Measurements from ENCODE around the gene RASA4B. TPM values are rescaled to one million over a fixed set of nuclear protein-coding genes. Genes with fewer than 3 reads are reported as not detected.
"Not testable (repeated sequence)": the region's sequence is repeated elsewhere in the genome, so short reads cannot be mapped to it uniquely, and the experiment has no call there.

The RASA4B gene
- total RNA-seq, 2 donors from 2014 or later = 4.3 to 7.5 TPM

GRCh38 chr7:102524803-102525202 is 7.2 kb upstream of the RASA4B start:
- not testable (repeated sequence) for H3K4me1 ChIP-seq; H3K9me3 ChIP-seq; H3K27ac ChIP-seq; H3K4me3 ChIP-seq; DNase-seq (ENCODE audit: low spot score); H3K36me3 ChIP-seq; H3K27me3 ChIP-seq

- not testable (repeated sequence) for DNase-seq (ENCODE audit: low spot score)
Observed at GRCh38 chr7:102520797-102521196, 3.2 kb upstream of the RASA4B start.

GRCh38 chr7:102516951-102517350 is 626 bp downstream of the RASA4B start:
- not testable (repeated sequence) for DNase-seq (ENCODE audit: low spot score); H3K36me3 ChIP-seq; H3K4me1 ChIP-seq; H3K27me3 ChIP-seq; H3K27ac ChIP-seq; H3K9me3 ChIP-seq; H3K4me3 ChIP-seq

More at GRCh38 chr7:102520797-102521196, 3.2 kb upstream of the RASA4B start:
- not testable (repeated sequence) for H3K4me1 ChIP-seq, H3K36me3 ChIP-seq, H3K27ac ChIP-seq, H3K27me3 ChIP-seq, H3K9me3 ChIP-seq, H3K4me3 ChIP-seq

- DNase-seq (ENCODE audit: low spot score); H3K27me3 ChIP-seq; H3K4me3 ChIP-seq; H3K36me3 ChIP-seq; H3K4me1 ChIP-seq; H3K27ac ChIP-seq; H3K9me3 ChIP-seq: not testable (repeated sequence)
Observed at GRCh38 chr7:102515889-102516288, 1.7 kb downstream of the RASA4B start.

GRCh38 chr7:102514881-102515721 is 2.5 kb downstream of the RASA4B start:
- H3K27ac ChIP-seq; H3K9me3 ChIP-seq; H3K27me3 ChIP-seq; DNase-seq (ENCODE audit: low spot score); H3K4me3 ChIP-seq; H3K4me1 ChIP-seq; H3K36me3 ChIP-seq: not testable (repeated sequence)

- peak overlapping the region in 1 of 2 donors; percentile 27 for H3K4me3 ChIP-seq
- H3K27me3 ChIP-seq, H3K4me1 ChIP-seq, H3K36me3 ChIP-seq, H3K9me3 ChIP-seq: not testable (repeated sequence)
- DNase-seq (ENCODE audit: low spot score) = peak; percentile 58
- peak overlapping the region; percentile 49 to 64 for H3K27ac ChIP-seq
Observed at GRCh38 chr7:102512642-102513221, 4.8 kb downstream of the RASA4B start.

- not testable (repeated sequence) for H3K36me3 ChIP-seq; H3K27ac ChIP-seq; H3K27me3 ChIP-seq; H3K9me3 ChIP-seq; H3K4me3 ChIP-seq; H3K4me1 ChIP-seq; DNase-seq (ENCODE audit: low spot score)
Observed at GRCh38 chr7:102511860-102512522, 5.6 kb downstream of the RASA4B start.

- H3K9me3 ChIP-seq, H3K4me1 ChIP-seq, H3K27ac ChIP-seq, H3K27me3 ChIP-seq, H3K36me3 ChIP-seq, H3K4me3 ChIP-seq: not testable (repeated sequence)
- peak; percentile 50 for DNase-seq (ENCODE audit: low spot score)
Observed at GRCh38 chr7:102510575-102510974, 7.0 kb downstream of the RASA4B start.

GRCh38 chr7:102507410-102508088 is 10.0 kb downstream of the RASA4B start:
- H3K27ac ChIP-seq, H3K36me3 ChIP-seq, H3K4me1 ChIP-seq, H3K27me3 ChIP-seq, H3K4me3 ChIP-seq, H3K9me3 ChIP-seq: not testable (repeated sequence)
- DNase-seq (ENCODE audit: low spot score) = peak; percentile 43

- H3K36me3 ChIP-seq, H3K4me1 ChIP-seq, H3K27ac ChIP-seq, H3K9me3 ChIP-seq, H3K27me3 ChIP-seq, H3K4me3 ChIP-seq: not testable (repeated sequence)
- DNase-seq (ENCODE audit: low spot score) = peak; percentile 58
Observed at GRCh38 chr7:102505298-102506185, 12.0 kb downstream of the RASA4B start.

- H3K4me3 ChIP-seq; H3K27me3 ChIP-seq; H3K4me1 ChIP-seq; DNase-seq (ENCODE audit: low spot score); H3K27ac ChIP-seq; H3K9me3 ChIP-seq; H3K36me3 ChIP-seq: not testable (repeated sequence)
Observed at GRCh38 chr7:102503141-102503540, 14.4 kb downstream of the RASA4B start.

GRCh38 chr7:102498321-102498720 is 19.3 kb downstream of the RASA4B start:
- not testable (repeated sequence) for H3K27ac ChIP-seq; H3K27me3 ChIP-seq; H3K4me3 ChIP-seq; DNase-seq (ENCODE audit: low spot score); H3K9me3 ChIP-seq; H3K36me3 ChIP-seq; H3K4me1 ChIP-seq

- H3K27ac ChIP-seq, H3K9me3 ChIP-seq, H3K4me1 ChIP-seq, H3K27me3 ChIP-seq, H3K4me3 ChIP-seq, H3K36me3 ChIP-seq: not testable (repeated sequence)
- peak; percentile 34 for DNase-seq (ENCODE audit: low spot score)
Observed at GRCh38 chr7:102497308-102497707, 20.3 kb downstream of the RASA4B start.

- H3K27ac ChIP-seq, H3K27me3 ChIP-seq, H3K4me1 ChIP-seq, H3K9me3 ChIP-seq, H3K4me3 ChIP-seq, H3K36me3 ChIP-seq: not testable (repeated sequence)
- peak; percentile 28 for DNase-seq (ENCODE audit: low spot score)
Observed at GRCh38 chr7:102496861-102497260, 20.7 kb downstream of the RASA4B start.
